A549 (cell line): ENCODE results near the gene MRPL20.

Experiments used
- CBX2 ChIP-seq: fragments of 200-600 bp; sonication (generic); IDR thresholded peaks from 2 replicates; pipeline ENCODE4 v1.6.1; 2016; ENCODE audit warnings: low read depth, mild to moderate bottlenecking, borderline replicate concordance
- CHD2 ChIP-seq: fragments of 150-350 bp; IDR thresholded peaks from 2 replicates; pipeline ENCODE4 v1.6.1; 2014; ENCODE audit warnings: low read length; ENCODE audit not compliant: partially characterized antibody
- CTCF ChIP-seq: fragments of >200 bp; sonication (Bioruptor Twin); formaldehyde crosslinking; IDR thresholded peaks from 3 replicates; pipeline ENCODE4 v1.5.1; 2016
- ELK1 ChIP-seq: fragments of 150-350 bp; IDR thresholded peaks from 2 replicates; pipeline ENCODE4 v1.6.1; 2014; ENCODE audit warnings: low read depth, mild to moderate bottlenecking, low read length
- EP300 ChIP-seq, 2 experiments: fragments of >200 bp; sonication (Bioruptor Twin); formaldehyde crosslinking; IDR thresholded peaks; 2 replicates in 1 of 2; 3 replicates in 1 of 2; pipeline ENCODE4 v1.6.1; 2016 to 2017
- JUN ChIP-seq, 2 experiments: fragments of >200 bp; sonication (Bioruptor Twin); formaldehyde crosslinking; IDR thresholded peaks; 2 replicates in 1 of 2; 3 replicates in 1 of 2; pipeline ENCODE4 v1.6.1; 2016 to 2017
- KDM1A ChIP-seq: fragments of 200-600 bp; sonication (generic); IDR thresholded peaks from 2 replicates; pipeline ENCODE4 v1.6.1; 2016; ENCODE audit warnings: low read depth, mild to moderate bottlenecking
- MAX ChIP-seq: IDR thresholded peaks from 2 replicates; pipeline ENCODE4 v1.6.1; 2012
- PHF8 ChIP-seq: fragments of 200-600 bp; sonication (generic); IDR thresholded peaks from 2 replicates; pipeline ENCODE4 v1.6.1; 2016; ENCODE audit warnings: low read depth, mild to moderate bottlenecking, antibody characterized with exemption, moderate library complexity, borderline replicate concordance
- POLR2A ChIP-seq: IDR thresholded peaks from 2 replicates; pipeline ENCODE4 v1.6.1; 2012; ENCODE audit warnings: mild to moderate bottlenecking, low read length
- POLR2AphosphoS2 ChIP-seq: conservative IDR thresholded peaks from 2 replicates; pipeline ENCODE4 v1.6.1; 2012; ENCODE audit warnings: low read length, improper control_type of control experiment, inconsistent platforms
- RCOR1 ChIP-seq: fragments of 150-350 bp; IDR thresholded peaks from 2 replicates; pipeline ENCODE4 v1.6.1; 2014; ENCODE audit warnings: antibody characterized with exemption, low read length, low read depth
- SMC3 ChIP-seq: fragments of >200 bp; sonication (Bioruptor Twin); formaldehyde crosslinking; IDR thresholded peaks from 3 replicates; pipeline ENCODE4 v1.6.1; 2018; ENCODE audit warnings: inconsistent platforms
- SREBF2 ChIP-seq: fragments of 450-650 bp; IDR thresholded peaks from 2 replicates; pipeline ENCODE4 v1.6.1; 2014; ENCODE audit warnings: mild to moderate bottlenecking, moderate library complexity

- no peak for TF ChIP-seq CTCF
- TF ChIP-seq EP300 (IDR thresholded peaks at IDR 0.05) = no peak
- TF ChIP-seq KDM1A = no peak
- TF ChIP-seq ELK1 = no peak
- TF ChIP-seq RCOR1 = no peak
- TF ChIP-seq POLR2A = no peak
- TF ChIP-seq PHF8 = no peak
- no peak for TF ChIP-seq CHD2
- no peak for TF ChIP-seq MAX
- no peak for TF ChIP-seq JUN (IDR thresholded peaks at IDR 0.05)
- TF ChIP-seq SMC3 = no peak
- TF ChIP-seq POLR2AphosphoS2 = no peak
- TF ChIP-seq SREBF2 = no peak
- no peak for TF ChIP-seq CBX2
Observed at GRCh38 chr1:1385931-1386330, 21.2 kb downstream of the MRPL20 start.
